Measurements from ENCODE around the gene PIK3C2A.

GRCh38 chr11:17165247-17165890 is 42.4 kb downstream of the PIK3C2A start:
- no peak for TF ChIP-seq EZH2 (IDR thresholded peaks at IDR 0.05; ENCODE audit: low read length, unreplicated experiment)
- TF ChIP-seq EZH2phosphoT487 (IDR thresholded peaks at IDR 0.05; ENCODE audit: borderline replicate concordance, low read length) = no peak
- no peak for TF ChIP-seq CTCF (conservative IDR thresholded peaks at IDR 0.05; ENCODE audit: low read depth, low read length)
